HG02973 (cell line): Measurements from ENCODE around the gene PJA1.

Source experiments
- ATAC-seq: cut with Tn5 transposase; IDR thresholded peaks from one replicate; pipeline ENCODE4 v1.9.1; 2021; ENCODE audit warnings: moderate library complexity; ENCODE audit not compliant: unreplicated experiment

Gene PJA1

GRCh38 chrX:69143530-69143929 lies 21.7 kb downstream of the PJA1 start:
- no peak for ATAC-seq

- ATAC-seq = no peak
Measured at GRCh38 chrX:69142788-69143469, 22.3 kb downstream of the PJA1 start.

GRCh38 chrX:69140837-69141236 lies 24.4 kb downstream of the PJA1 start:
- no peak for ATAC-seq

- ATAC-seq = no peak
Measured at GRCh38 chrX:69139516-69139915, 25.7 kb downstream of the PJA1 start.

- no peak for ATAC-seq
Measured at GRCh38 chrX:69138512-69138911, 26.7 kb downstream of the PJA1 start.

- ATAC-seq = no peak
Measured at GRCh38 chrX:69138118-69138390, 27.2 kb downstream of the PJA1 start.

GRCh38 chrX:69137371-69138117 lies 27.7 kb downstream of the PJA1 start:
- no peak for ATAC-seq

- ATAC-seq = no peak
Measured at GRCh38 chrX:69136546-69137331, 28.5 kb downstream of the PJA1 start.

- no peak for ATAC-seq
Measured at GRCh38 chrX:69133921-69134542, 31.2 kb downstream of the PJA1 start.

- no peak for ATAC-seq
Measured at GRCh38 chrX:69131886-69132285, 33.4 kb downstream of the PJA1 start.

- no peak for ATAC-seq
Measured at GRCh38 chrX:69130439-69130838, 34.8 kb downstream of the PJA1 start.

- no peak for ATAC-seq
Measured at GRCh38 chrX:69128588-69128987, 36.7 kb downstream of the PJA1 start.

GRCh38 chrX:69127466-69127865 lies 37.8 kb downstream of the PJA1 start:
- ATAC-seq = no peak

- ATAC-seq = no peak
Measured at GRCh38 chrX:69126642-69127041, 38.6 kb downstream of the PJA1 start.

- no peak for ATAC-seq
Measured at GRCh38 chrX:69125094-69125493, 40.2 kb downstream of the PJA1 start.

- ATAC-seq = no peak
Measured at GRCh38 chrX:69124108-69124507, 41.1 kb downstream of the PJA1 start.

- ATAC-seq = no peak
Measured at GRCh38 chrX:69123481-69123880, 41.8 kb downstream of the PJA1 start.

GRCh38 chrX:69121321-69122000 lies 43.8 kb downstream of the PJA1 start:
- ATAC-seq = no peak

GRCh38 chrX:69120476-69120875 lies 44.8 kb downstream of the PJA1 start:
- ATAC-seq = no peak

- no peak for ATAC-seq
Measured at GRCh38 chrX:69119122-69119521, 46.1 kb downstream of the PJA1 start.
